Measurements from ENCODE around the gene ZSWIM6.

GRCh38 chr5:61344187-61344944 is 12.3 kb downstream of the ZSWIM6 start:
- no peak for TF ChIP-seq EZH2 (IDR thresholded peaks at IDR 0.05; ENCODE audit: low read length, unreplicated experiment)
- TF ChIP-seq, protein P1, sequence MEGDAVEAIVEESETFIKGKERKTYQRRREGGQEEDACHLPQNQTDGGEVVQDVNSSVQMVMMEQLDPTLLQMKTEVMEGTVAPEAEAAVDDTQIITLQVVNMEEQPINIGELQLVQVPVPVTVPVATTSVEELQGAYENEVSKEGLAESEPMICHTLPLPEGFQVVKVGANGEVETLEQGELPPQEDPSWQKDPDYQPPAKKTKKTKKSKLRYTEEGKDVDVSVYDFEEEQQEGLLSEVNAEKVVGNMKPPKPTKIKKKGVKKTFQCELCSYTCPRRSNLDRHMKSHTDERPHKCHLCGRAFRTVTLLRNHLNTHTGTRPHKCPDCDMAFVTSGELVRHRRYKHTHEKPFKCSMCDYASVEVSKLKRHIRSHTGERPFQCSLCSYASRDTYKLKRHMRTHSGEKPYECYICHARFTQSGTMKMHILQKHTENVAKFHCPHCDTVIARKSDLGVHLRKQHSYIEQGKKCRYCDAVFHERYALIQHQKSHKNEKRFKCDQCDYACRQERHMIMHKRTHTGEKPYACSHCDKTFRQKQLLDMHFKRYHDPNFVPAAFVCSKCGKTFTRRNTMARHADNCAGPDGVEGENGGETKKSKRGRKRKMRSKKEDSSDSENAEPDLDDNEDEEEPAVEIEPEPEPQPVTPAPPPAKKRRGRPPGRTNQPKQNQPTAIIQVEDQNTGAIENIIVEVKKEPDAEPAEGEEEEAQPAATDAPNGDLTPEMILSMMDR (conservative IDR thresholded peaks at IDR 0.05; ENCODE audit: low read depth, low read length): no peak
- TF ChIP-seq EZH2phosphoT487 (IDR thresholded peaks at IDR 0.05; ENCODE audit: borderline replicate concordance, low read length): no peak

All from PC-3 (cell line).